Activated naive CD8-positive, alpha-beta T cell (primary cell): ENCODE results near the gene NCF2.
"Not testable (repeated sequence)": the region's sequence is repeated elsewhere in the genome, so short reads cannot be mapped to it uniquely, and the experiment has no call there.

Experiments used
- H3K27ac Mint-ChIP-seq: one replicate; pipeline ENCODE4 v1.8.0; 2021; ENCODE audit warnings: mixed read lengths
- H3K27me3 Mint-ChIP-seq: one replicate; pipeline ENCODE4 v1.8.0; 2021; ENCODE audit warnings: mixed read lengths
- H3K36me3 Mint-ChIP-seq: one replicate; pipeline ENCODE4 v1.8.0; 2021; ENCODE audit warnings: mixed read lengths
- H3K4me1 Mint-ChIP-seq: one replicate; pipeline ENCODE4 v1.8.0; 2021; ENCODE audit warnings: low read depth, mixed read lengths
- H3K4me3 Mint-ChIP-seq: one replicate; pipeline ENCODE4 v1.8.0; 2021; ENCODE audit warnings: mild to moderate bottlenecking, mixed read lengths
- H3K9me3 Mint-ChIP-seq: one replicate; pipeline ENCODE4 v1.8.0; 2021; ENCODE audit warnings: low read depth, mixed read lengths

The NCF2 gene

DNA sequence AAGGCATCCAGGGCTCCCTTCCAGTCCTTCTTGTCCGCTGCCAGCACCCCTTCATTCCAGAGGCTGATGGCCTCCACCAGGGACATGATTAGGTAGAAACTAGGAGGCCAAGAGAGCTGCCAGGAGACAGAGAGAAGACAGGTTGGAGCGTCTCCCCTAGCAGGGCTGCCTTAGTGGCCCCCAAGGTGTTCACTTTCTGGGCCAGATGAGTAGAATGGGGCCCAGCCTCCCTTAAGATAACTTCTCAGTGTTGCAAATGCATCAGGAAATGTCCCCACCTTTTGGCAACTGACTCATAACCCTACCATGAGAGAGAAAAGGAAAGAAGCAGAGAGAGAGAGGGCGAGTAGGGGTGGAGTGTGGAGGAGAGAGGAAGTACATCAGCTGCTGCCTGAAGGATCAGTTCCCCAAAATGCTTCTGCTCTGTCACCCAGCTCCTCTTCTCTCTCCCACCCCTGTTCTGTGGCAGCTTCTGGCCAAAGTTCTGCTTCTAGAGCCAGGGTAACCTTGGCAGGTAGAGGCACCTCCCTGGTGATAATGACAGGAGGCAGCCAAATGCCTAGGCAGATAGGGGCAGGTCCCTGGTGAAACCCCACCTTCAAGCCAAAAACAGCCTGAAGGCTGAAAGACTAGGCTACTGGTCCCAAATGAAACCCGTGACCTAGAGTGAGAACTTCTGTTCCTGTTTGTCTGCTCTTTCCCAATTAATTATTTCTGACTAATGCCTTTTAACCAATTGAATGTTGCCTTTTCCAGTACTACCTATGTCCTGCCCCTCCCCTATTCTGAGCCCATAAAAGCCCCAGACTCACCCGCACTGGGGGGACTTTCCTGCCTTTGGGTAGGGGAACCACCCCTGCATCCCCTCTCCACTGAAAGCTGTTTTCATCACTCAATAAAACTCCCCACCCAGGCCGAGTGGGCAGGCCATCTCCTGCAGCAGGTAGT, at the start of gene NCF2:
Gene NCF2, minus strand, starts transcription at position 216 of the 948 bp plus-strand sequence. Its CDS starts 130 bp downstream, at position 86.
- H3K36me3 Mint-ChIP-seq: no peaks in the 10 kb centered on the region
- no peaks in the 10 kb centered on the region for H3K9me3 Mint-ChIP-seq
- peaks cover 24% of the 10 kb centered on the region for H3K4me1 Mint-ChIP-seq
- peaks cover 2% of the 10 kb centered on the region for H3K27me3 Mint-ChIP-seq
- H3K4me3 Mint-ChIP-seq: no peak within 1 kb of the TSS
- H3K27ac Mint-ChIP-seq: peak within 1 kb of the TSS; percentile 46

- Mint-ChIP-seq H3K27me3 (no peaks in the 10 kb centered on the region), H3K36me3 (no peaks in the 10 kb centered on the region), H3K9me3 (no peaks in the 10 kb centered on the region), H3K27ac (no peak overlapping the region), H3K4me1 (peaks cover 25% of the 10 kb centered on the region), H3K4me3 (no peak overlapping the region)
These were observed 48.6 kb upstream of the NCF2 start for GRCh38 chr1:183638649-183639387.

DNA sequence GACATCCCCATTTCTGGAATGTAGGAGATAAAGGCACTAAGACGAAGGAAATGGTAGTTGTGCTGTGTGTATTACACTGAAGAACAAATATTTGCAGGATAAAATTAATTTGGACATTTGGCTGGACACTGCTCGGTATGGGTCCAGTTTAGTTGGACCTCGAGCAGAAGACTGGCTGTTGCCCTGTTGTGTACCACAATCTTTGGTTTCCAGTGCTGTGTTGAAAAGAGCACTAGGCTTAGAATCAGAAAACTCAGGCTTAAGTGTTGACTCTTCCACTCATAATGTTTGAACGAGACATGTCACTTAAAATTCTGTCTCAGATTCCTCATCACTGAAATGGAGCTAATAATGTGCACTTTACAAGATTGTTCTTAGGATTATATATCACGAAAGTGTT, 46.5 kb upstream of the NCF2 start:
- Mint-ChIP-seq H3K27ac (no peak overlapping the region), H3K9me3 (no peaks in the 10 kb centered on the region), H3K4me1 (peaks cover 44% of the 10 kb centered on the region), H3K4me3 (peak overlapping the region; percentile 100), H3K27me3 (no peaks in the 10 kb centered on the region), H3K36me3 (no peaks in the 10 kb centered on the region)

GRCh38 chr1:183636334-183636682, 46.0 kb upstream of the NCF2 start:
- Mint-ChIP-seq H3K36me3 (no peaks in the 10 kb centered on the region), H3K4me1 (peaks cover 46% of the 10 kb centered on the region), H3K27me3 (no peaks in the 10 kb centered on the region)

GRCh38 chr1:183635606-183636333, 45.5 kb upstream of the NCF2 start, which contains the start of gene ARPC5:
Gene ARPC5, minus strand, starts transcription at chr1:183635783. Its CDS starts 124 bp downstream, at chr1:183635659.
- Mint-ChIP-seq H3K27ac (peak within 1 kb of the TSS; percentile 99), H3K9me3 (no peaks in the 10 kb centered on the region), H3K4me3 (peak within 1 kb of the TSS; percentile 100), H3K4me1 (peaks cover 49% of the 10 kb centered on the region), H3K27me3 (no peaks in the 10 kb centered on the region), H3K36me3 (peaks cover 2% of the 10 kb centered on the region)

More at GRCh38 chr1:183636334-183636682, 46.0 kb upstream of the NCF2 start:
- peak overlapping the region; percentile 100 for H3K4me3 Mint-ChIP-seq
- no peaks in the 10 kb centered on the region for H3K9me3 Mint-ChIP-seq
- H3K27ac Mint-ChIP-seq: peak overlapping the region; percentile 99

GRCh38 chr1:183635099-183635605, 44.9 kb upstream of the NCF2 start:
- Mint-ChIP-seq H3K4me1 (peaks cover 54% of the 10 kb centered on the region), H3K4me3 (peak overlapping the region; percentile 100), H3K36me3 (peaks cover 6% of the 10 kb centered on the region), H3K9me3 (no peaks in the 10 kb centered on the region), H3K27me3 (no peaks in the 10 kb centered on the region), H3K27ac (peak overlapping the region; percentile 99)

DNA sequence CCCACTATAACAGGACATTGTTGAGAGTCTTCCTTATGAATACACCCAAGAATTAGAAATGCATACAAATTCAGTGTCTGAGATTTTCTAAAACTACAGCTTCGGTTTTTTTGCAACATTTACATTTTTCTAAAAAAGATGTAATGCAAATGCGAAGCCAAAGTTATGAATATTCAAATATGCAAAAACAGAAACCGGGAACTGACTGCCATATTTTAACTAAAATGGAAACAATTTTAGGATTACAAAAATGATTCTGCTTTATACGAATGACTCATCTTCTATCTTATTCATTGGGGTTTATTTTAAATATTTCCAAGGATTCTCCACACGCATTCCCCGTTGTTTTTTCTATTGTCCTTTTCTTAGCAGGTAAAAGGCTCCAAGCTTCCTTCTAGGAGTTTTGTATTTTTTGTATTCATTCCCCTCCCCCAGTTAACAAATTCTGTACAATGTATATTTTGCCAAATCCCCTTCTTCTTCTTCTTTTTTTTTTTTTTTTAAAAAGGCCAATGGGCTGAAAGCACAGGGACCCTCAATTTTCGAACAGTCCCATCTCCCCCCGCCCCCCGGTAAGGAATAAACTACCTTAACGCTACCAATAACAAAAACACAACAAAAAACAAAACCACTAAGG, 44.3 kb upstream of the NCF2 start:
- Mint-ChIP-seq H3K4me3 (peak overlapping the region; percentile 100), H3K4me1 (peaks cover 58% of the 10 kb centered on the region), H3K36me3 (peaks cover 6% of the 10 kb centered on the region), H3K27me3 (no peaks in the 10 kb centered on the region), H3K27ac (peak overlapping the region; percentile 77), H3K9me3 (no peaks in the 10 kb centered on the region)

- Mint-ChIP-seq H3K36me3 (peaks cover 6% of the 10 kb centered on the region), H3K27me3 (no peaks in the 10 kb centered on the region)
These were observed 43.6 kb upstream of the NCF2 start for GRCh38 chr1:183633676-183634343.

DNA sequence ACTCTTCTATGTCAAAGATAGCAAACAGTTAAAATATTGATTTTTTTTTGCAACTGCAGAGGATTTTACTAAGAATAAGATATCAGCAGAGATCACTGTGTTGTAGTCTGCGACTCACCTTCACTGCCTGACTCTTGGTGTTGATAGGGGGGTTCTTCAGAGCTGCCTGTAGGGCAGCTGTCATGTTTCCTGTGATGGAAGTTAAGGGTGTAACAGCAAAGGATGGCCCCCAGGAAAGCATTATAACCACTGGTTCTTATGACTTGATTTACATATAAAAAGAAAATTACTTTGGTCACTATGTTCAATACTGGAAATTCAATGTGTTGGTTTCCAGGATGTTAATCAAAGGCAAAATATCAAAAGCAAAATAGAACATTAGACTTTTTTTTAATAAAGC, 42.7 kb upstream of the NCF2 start:
- H3K4me3 Mint-ChIP-seq: peak overlapping the region; percentile 100
- peak overlapping the region; percentile 64 for H3K27ac Mint-ChIP-seq
- no peaks in the 10 kb centered on the region for H3K27me3 Mint-ChIP-seq
- peaks cover 72% of the 10 kb centered on the region for H3K4me1 Mint-ChIP-seq
- peaks cover 11% of the 10 kb centered on the region for H3K36me3 Mint-ChIP-seq
- H3K9me3 Mint-ChIP-seq: no peaks in the 10 kb centered on the region

More at GRCh38 chr1:183633676-183634343, 43.6 kb upstream of the NCF2 start:
- Mint-ChIP-seq H3K27ac (peak overlapping the region; percentile 77), H3K4me3 (peak overlapping the region; percentile 100), H3K9me3 (no peaks in the 10 kb centered on the region), H3K4me1 (peaks cover 64% of the 10 kb centered on the region)

DNA sequence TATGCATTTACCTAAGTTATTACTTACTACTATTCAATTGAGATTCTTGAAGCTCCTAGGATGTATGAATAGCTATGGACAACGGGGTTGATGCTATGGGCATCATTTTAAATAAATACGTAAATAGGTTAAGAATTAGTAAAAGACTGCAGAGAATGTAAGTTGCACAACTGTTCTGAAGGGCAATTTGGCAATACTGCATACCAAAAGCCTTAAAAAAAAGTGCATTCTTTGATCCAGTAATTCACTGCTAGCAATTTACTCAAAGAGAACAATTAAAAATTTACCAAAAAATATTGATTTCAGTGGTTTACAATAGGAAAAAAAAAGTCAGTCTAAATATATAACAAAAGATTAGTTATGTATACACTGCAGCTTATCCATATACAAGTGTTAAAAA, 41.9 kb upstream of the NCF2 start:
- H3K36me3 Mint-ChIP-seq: peaks cover 11% of the 10 kb centered on the region
- H3K9me3 Mint-ChIP-seq: no peaks in the 10 kb centered on the region
- no peaks in the 10 kb centered on the region for H3K27me3 Mint-ChIP-seq
- peaks cover 74% of the 10 kb centered on the region for H3K4me1 Mint-ChIP-seq
- H3K4me3 Mint-ChIP-seq: peak overlapping the region; percentile 59
- H3K27ac Mint-ChIP-seq: no peak overlapping the region

DNA sequence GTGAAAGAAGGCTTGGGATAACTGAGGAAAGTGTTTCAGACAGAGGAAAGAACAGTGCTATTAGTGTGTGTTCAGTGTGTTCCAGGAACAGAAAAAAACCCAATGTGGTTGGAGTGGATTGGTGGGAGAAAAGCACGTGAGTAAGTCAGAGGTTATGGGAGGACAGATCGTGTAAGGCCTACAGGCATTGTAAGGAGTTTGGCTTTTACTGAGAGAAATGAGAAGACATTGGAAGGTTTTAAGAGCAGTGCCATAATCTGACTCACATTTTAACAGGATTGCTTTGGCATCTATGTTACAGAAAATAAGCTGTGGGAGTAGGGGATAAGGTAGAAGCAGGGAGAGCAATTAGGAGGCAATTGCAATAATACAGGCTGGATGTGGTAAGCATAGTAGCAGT, 40.5 kb upstream of the NCF2 start:
- peak overlapping the region; percentile 80 for H3K4me3 Mint-ChIP-seq
- H3K27me3 Mint-ChIP-seq: no peaks in the 10 kb centered on the region
- H3K36me3 Mint-ChIP-seq: peaks cover 11% of the 10 kb centered on the region
- H3K27ac Mint-ChIP-seq: peak overlapping the region; percentile 87
- H3K4me1 Mint-ChIP-seq: peaks cover 71% of the 10 kb centered on the region
- H3K9me3 Mint-ChIP-seq: no peaks in the 10 kb centered on the region

- Mint-ChIP-seq H3K4me1 (peaks cover 64% of the 10 kb centered on the region), H3K9me3 (no peaks in the 10 kb centered on the region), H3K4me3 (peak overlapping the region; percentile 46), H3K36me3 (peaks cover 11% of the 10 kb centered on the region), H3K27me3 (no peaks in the 10 kb centered on the region), H3K27ac (peak overlapping the region; percentile 89)
These were observed 38.3 kb upstream of the NCF2 start for GRCh38 chr1:183628537-183628936.

GRCh38 chr1:183626236-183626635, 36.0 kb upstream of the NCF2 start:
- Mint-ChIP-seq H3K36me3 (peaks cover 15% of the 10 kb centered on the region), H3K27ac (peak overlapping the region; percentile 83), H3K4me1 (peaks cover 53% of the 10 kb centered on the region)
- not testable (repeated sequence) for H3K9me3 Mint-ChIP-seq, H3K27me3 Mint-ChIP-seq, H3K4me3 Mint-ChIP-seq
